GM12891 (cell line): ENCODE results near the gene SCAMP3.

ENCODE experiments used
- POLR2A ChIP-seq: IDR thresholded peaks from 2 replicates; pipeline ENCODE4 v1.6.1; 2011; ENCODE audit warnings: low read depth, low read length, control low read depth
- POLR2AphosphoS5 ChIP-seq: IDR thresholded peaks from 2 replicates; pipeline ENCODE4 v1.6.1; 2011; ENCODE audit warnings: low read depth, low read length, control low read depth
- POU2F2 ChIP-seq: IDR thresholded peaks from 2 replicates; pipeline ENCODE4 v1.6.1; 2011; ENCODE audit warnings: low read depth, mild to moderate bottlenecking, control low read depth, low read length, moderate library complexity
- TAF1 ChIP-seq: IDR thresholded peaks from 2 replicates; pipeline ENCODE4 v1.6.1; 2011; ENCODE audit warnings: low read depth, low read length, control low read depth

GRCh38 chr1:155244368-155245162, 17.6 kb downstream of the SCAMP3 start:
- TF ChIP-seq POLR2A = peak; percentile 92
- peak; percentile 93 for TF ChIP-seq POU2F2
- TF ChIP-seq POLR2AphosphoS5 = peak; percentile 94
- peak; percentile 80; the same call in 1 of the 2 replicates for TF ChIP-seq TAF1
